Fibroblast of gingiva (primary cell): ENCODE data around the gene KRTAP10-8.
"Not testable (repeated sequence)": the region's sequence is repeated elsewhere in the genome, so short reads cannot be mapped to it uniquely, and the experiment has no call there.

Source experiments
- DNase-seq: peaks from one replicate; pipeline ENCODE4 v3.0.0-alpha.2; 2011; ENCODE audit warnings: low read depth

Gene KRTAP10-8

GRCh38 chr21:44646366-44647221 lies 34.7 kb downstream of the KRTAP10-8 start, which contains the start of gene KRTAP10-11:
KRTAP10-11 (plus strand) TSS chr21:44646414; CDS start chr21:44646459, 45 bp downstream.
- not testable (repeated sequence) for DNase-seq

- DNase-seq = no peak
These were observed 35.3 kb downstream of the KRTAP10-8 start for GRCh38 chr21:44647222-44647552.

- no peak for DNase-seq
These were observed 36.9 kb downstream of the KRTAP10-8 start for GRCh38 chr21:44648557-44649311.

- no peak for DNase-seq
These were observed 37.7 kb downstream of the KRTAP10-8 start for GRCh38 chr21:44649521-44650100.

- no peak for DNase-seq
These were observed 38.5 kb downstream of the KRTAP10-8 start for GRCh38 chr21:44650265-44650972.

GRCh38 chr21:44650973-44651675 lies 39.2 kb downstream of the KRTAP10-8 start:
- DNase-seq = no peak

- no peak for DNase-seq
These were observed 41.2 kb downstream of the KRTAP10-8 start for GRCh38 chr21:44653123-44653522.

- no peak for DNase-seq
These were observed 42.0 kb downstream of the KRTAP10-8 start for GRCh38 chr21:44653656-44654575.

- no peak for DNase-seq
These were observed 42.8 kb downstream of the KRTAP10-8 start, which contains the start of gene KRTAP12-4 for GRCh38 chr21:44654576-44655175. KRTAP12-4 (minus strand) TSS chr21:44654659; CDS start chr21:44654614, 45 bp downstream.

- no peak for DNase-seq
These were observed 45.0 kb downstream of the KRTAP10-8 start for GRCh38 chr21:44656868-44657267.

- DNase-seq = no peak
These were observed 46.0 kb downstream of the KRTAP10-8 start, which contains the start of gene KRTAP12-3 for GRCh38 chr21:44657635-44658540. KRTAP12-3 (plus strand) TSS chr21:44657932; CDS start chr21:44657980, 48 bp downstream.

GRCh38 chr21:44658541-44658910 lies 46.6 kb downstream of the KRTAP10-8 start:
- DNase-seq = no peak

GRCh38 chr21:44658913-44659595 lies 47.2 kb downstream of the KRTAP10-8 start:
- DNase-seq = no peak

- not testable (repeated sequence) for DNase-seq
These were observed 49.7 kb downstream of the KRTAP10-8 start for GRCh38 chr21:44661567-44661966.
